Effector memory CD4-positive, alpha-beta T cell (primary cell): ENCODE measurements around the gene CAPZA1.
A peak's percentile ranks its signal among the peaks of the same experiment; 100 is the strongest.

Experiments used
- DNase-seq, 3 donors: peaks; one replicate each; pipeline ENCODE4 v3.0.0-alpha.2; 2020
- H3K27ac ChIP-seq: 2 replicates; pipeline ENCODE4 v1.7.0; 2013; ENCODE audit warnings: mild to moderate bottlenecking, low read length, moderate library complexity; ENCODE audit not compliant: insufficient read depth, poor library complexity, severe bottlenecking
- H3K27me3 ChIP-seq: replicated peaks from 2 replicates; pipeline ENCODE4 v1.7.0; 2013; ENCODE audit warnings: mild to moderate bottlenecking, low read length; ENCODE audit not compliant: insufficient read depth, control insufficient read depth, poor library complexity, severe bottlenecking
- H3K36me3 ChIP-seq: 2 replicates; pipeline ENCODE4 v1.7.0; 2013; ENCODE audit warnings: mild to moderate bottlenecking, low read length, moderate library complexity; ENCODE audit not compliant: control insufficient read depth, insufficient read depth
- H3K4me1 ChIP-seq: 2 replicates; pipeline ENCODE4 v1.7.0; 2013; ENCODE audit warnings: low read length, mild to moderate bottlenecking; ENCODE audit not compliant: control insufficient read depth, insufficient read depth, poor library complexity, severe bottlenecking
- H3K4me3 ChIP-seq: 2 replicates; pipeline ENCODE4 v1.7.0; 2013; ENCODE audit warnings: low read length, low read depth, mild to moderate bottlenecking; ENCODE audit not compliant: insufficient read depth, poor library complexity, severe bottlenecking
- H3K9me3 ChIP-seq: 2 replicates; pipeline ENCODE4 v1.7.0; 2013; ENCODE audit warnings: mild to moderate bottlenecking, low read length, moderate library complexity; ENCODE audit not compliant: control insufficient read depth

CAPZA1 gene

GRCh38 chr1:112626193-112626592 lies 6.6 kb downstream of the CAPZA1 start:
- DNase-seq: no peak
- peaks cover 30% of the 10 kb centered on the region for H3K4me1 ChIP-seq
- H3K27me3 ChIP-seq: no peaks in the 10 kb centered on the region
- H3K9me3 ChIP-seq: no peaks in the 10 kb centered on the region
- no peak overlapping the region for H3K4me3 ChIP-seq
- H3K27ac ChIP-seq: no peak overlapping the region
- peaks cover 19% of the 10 kb centered on the region for H3K36me3 ChIP-seq

DNA sequence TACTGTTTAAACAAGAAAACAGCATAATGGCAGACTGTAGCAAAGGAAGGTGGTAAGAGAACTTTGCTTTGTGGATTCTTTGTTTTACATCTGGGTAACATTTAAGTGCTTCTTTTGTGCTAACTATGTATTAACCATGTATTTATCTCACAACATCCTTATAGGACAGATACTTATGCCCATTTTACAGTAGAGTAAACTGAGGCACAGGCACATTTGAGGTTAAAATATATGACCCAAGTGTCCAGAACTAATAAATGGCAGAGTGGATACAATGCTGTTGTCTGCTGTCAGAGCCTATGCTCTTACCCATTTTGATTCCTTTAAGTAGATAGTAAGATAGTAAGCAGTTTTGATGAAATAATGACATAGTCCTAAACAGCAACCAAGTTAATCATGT lies 7.3 kb downstream of the CAPZA1 start:
- no peak for DNase-seq
- Histone ChIP-seq H3K36me3 (peaks cover 19% of the 10 kb centered on the region), H3K27ac (no peak overlapping the region), H3K4me1 (peaks cover 28% of the 10 kb centered on the region), H3K9me3 (no peaks in the 10 kb centered on the region), H3K27me3 (no peaks in the 10 kb centered on the region), H3K4me3 (no peak overlapping the region)

DNA sequence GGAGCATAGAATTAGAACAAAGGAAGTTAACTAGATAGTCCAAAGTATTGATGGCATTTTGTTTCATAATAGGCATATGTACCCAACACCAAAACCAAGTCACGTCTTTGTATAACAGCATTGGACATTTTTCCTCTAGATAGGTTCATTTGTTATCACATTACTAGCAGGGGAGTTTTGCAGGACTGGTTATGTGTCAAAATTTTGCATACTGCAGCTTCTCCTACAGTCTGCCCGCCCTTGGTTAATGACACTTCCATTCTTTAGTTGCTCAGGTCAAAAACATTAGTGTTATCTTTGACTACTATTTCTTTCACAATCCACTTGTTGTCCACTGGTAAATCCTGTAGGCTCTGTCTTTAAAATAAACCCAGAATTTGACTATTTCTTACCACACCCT lies 8.9 kb downstream of the CAPZA1 start:
- Histone ChIP-seq H3K27me3 (no peaks in the 10 kb centered on the region), H3K4me3 (no peak overlapping the region), H3K4me1 (peaks cover 21% of the 10 kb centered on the region), H3K9me3 (no peaks in the 10 kb centered on the region), H3K27ac (no peak overlapping the region), H3K36me3 (peaks cover 19% of the 10 kb centered on the region)
- no peak for DNase-seq

DNA sequence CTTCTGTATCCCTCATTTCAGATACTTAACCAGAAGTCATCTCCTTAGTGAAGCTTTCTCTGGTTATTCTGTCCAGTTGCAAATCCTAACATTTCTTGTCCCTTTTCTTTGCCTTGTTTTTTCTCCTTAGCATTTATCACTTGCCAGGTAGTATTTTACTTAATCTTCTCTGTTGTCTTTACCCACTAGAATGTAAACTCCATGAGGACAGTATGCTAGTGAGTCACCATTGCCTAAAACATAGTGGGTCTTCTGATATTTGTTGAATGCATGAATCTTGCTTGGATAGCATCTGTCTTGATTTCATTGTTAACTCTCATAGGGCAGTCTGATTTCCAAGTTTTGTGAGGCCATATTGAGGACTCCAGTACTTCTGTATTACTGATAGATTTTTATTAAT lies 9.6 kb downstream of the CAPZA1 start:
- peaks cover 19% of the 10 kb centered on the region for H3K36me3 ChIP-seq
- peaks cover 21% of the 10 kb centered on the region for H3K4me1 ChIP-seq
- H3K27me3 ChIP-seq: no peaks in the 10 kb centered on the region
- H3K9me3 ChIP-seq: no peaks in the 10 kb centered on the region
- no peak for DNase-seq
- H3K27ac ChIP-seq: no peak overlapping the region
- no peak overlapping the region for H3K4me3 ChIP-seq

GRCh38 chr1:112633628-112634027 lies 14.0 kb downstream of the CAPZA1 start:
- Histone ChIP-seq H3K4me1 (peaks cover 19% of the 10 kb centered on the region), H3K27ac (no peak overlapping the region), H3K36me3 (peaks cover 9% of the 10 kb centered on the region), H3K27me3 (no peaks in the 10 kb centered on the region), H3K9me3 (no peaks in the 10 kb centered on the region), H3K4me3 (no peak overlapping the region)
- DNase-seq: no peak

- DNase-seq: no peak
- Histone ChIP-seq H3K4me1 (peaks cover 19% of the 10 kb centered on the region), H3K9me3 (no peaks in the 10 kb centered on the region), H3K36me3 (peaks cover 9% of the 10 kb centered on the region), H3K4me3 (no peak overlapping the region), H3K27me3 (no peaks in the 10 kb centered on the region), H3K27ac (no peak overlapping the region)
Observed at GRCh38 chr1:112634367-112634766, 14.7 kb downstream of the CAPZA1 start.

GRCh38 chr1:112636056-112636455 lies 16.4 kb downstream of the CAPZA1 start:
- no peak for DNase-seq
- Histone ChIP-seq H3K4me3 (peak overlapping the region; percentile 10), H3K27ac (peak overlapping the region; percentile 27), H3K27me3 (no peaks in the 10 kb centered on the region), H3K4me1 (peaks cover 19% of the 10 kb centered on the region), H3K9me3 (no peaks in the 10 kb centered on the region), H3K36me3 (peaks cover 6% of the 10 kb centered on the region)

- Histone ChIP-seq H3K9me3 (no peaks in the 10 kb centered on the region), H3K27ac (peak overlapping the region; percentile 27), H3K4me1 (peaks cover 19% of the 10 kb centered on the region), H3K36me3 (peaks cover 6% of the 10 kb centered on the region), H3K27me3 (no peaks in the 10 kb centered on the region), H3K4me3 (no peak overlapping the region)
- DNase-seq: no peak
Observed at GRCh38 chr1:112636597-112637253, 17.1 kb downstream of the CAPZA1 start.

DNA sequence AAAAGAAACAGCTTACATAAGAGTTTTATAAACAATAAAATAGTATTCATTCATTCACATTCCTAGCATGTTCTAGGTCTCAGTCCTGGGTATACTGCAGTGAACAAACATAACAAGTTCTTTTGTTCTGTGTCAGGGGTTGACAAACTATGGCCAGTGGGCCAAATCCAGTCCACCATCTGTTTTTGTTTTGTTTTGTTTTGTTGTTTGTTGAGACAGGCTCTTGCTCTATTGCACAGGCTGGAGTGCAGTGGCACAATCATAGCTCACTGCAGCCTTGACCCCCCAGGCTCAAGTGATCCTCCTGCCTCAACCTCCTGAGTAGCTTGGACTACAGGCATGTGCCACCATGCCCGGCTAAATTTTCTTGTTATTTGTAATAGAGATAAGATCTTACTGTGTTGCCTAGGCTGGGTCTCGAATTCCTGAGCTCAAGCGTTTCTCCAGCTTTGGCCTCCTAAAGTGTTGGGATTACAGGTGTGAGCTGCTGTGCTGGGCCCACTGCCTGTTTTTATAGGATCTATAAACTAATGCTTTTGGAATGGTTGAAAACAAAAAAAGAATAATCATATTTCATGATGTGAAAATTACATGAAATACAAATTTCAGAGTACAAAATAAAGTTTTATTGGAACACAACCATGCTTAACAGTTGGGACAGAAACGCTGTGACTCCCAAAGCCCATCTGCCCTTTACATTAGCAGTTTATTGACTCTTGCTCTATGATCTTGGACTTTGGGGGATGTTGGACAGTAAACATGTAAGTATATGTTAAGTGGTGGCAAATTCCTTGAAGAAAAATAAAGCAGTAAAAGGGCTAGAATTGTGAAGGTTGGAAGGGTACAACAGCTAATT lies 17.9 kb downstream of the CAPZA1 start:
- Histone ChIP-seq H3K4me1 (peaks cover 19% of the 10 kb centered on the region), H3K36me3 (peaks cover 6% of the 10 kb centered on the region), H3K4me3 (no peak overlapping the region), H3K27ac (peak overlapping the region; percentile 27), H3K9me3 (no peaks in the 10 kb centered on the region), H3K27me3 (no peaks in the 10 kb centered on the region)
- DNase-seq: no peak

DNA sequence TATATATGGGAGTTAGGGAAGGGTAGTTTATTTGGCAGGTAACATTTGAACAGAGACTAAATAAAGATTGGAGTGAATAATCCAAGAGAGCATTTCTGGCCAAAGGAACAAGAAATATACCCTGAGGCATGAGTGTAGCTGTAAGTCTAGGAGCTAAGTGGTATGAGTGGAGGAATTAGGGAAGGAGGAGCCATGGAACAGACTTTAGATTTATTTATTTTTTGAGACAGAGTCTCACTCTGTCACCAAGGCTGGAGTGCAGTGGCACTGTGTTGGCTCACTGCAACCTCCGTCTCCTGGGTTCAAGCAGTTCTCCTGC lies 18.4 kb downstream of the CAPZA1 start:
- no peak overlapping the region for H3K4me3 ChIP-seq
- no peaks in the 10 kb centered on the region for H3K9me3 ChIP-seq
- H3K27me3 ChIP-seq: no peaks in the 10 kb centered on the region
- DNase-seq: no peak
- H3K36me3 ChIP-seq: peaks cover 6% of the 10 kb centered on the region
- H3K27ac ChIP-seq: no peak overlapping the region
- peaks cover 19% of the 10 kb centered on the region for H3K4me1 ChIP-seq
